Measurements from ENCODE around the gene HFE.
A peak's percentile ranks its signal among the peaks of the same experiment; 100 is the strongest.

HFE gene

DNA sequence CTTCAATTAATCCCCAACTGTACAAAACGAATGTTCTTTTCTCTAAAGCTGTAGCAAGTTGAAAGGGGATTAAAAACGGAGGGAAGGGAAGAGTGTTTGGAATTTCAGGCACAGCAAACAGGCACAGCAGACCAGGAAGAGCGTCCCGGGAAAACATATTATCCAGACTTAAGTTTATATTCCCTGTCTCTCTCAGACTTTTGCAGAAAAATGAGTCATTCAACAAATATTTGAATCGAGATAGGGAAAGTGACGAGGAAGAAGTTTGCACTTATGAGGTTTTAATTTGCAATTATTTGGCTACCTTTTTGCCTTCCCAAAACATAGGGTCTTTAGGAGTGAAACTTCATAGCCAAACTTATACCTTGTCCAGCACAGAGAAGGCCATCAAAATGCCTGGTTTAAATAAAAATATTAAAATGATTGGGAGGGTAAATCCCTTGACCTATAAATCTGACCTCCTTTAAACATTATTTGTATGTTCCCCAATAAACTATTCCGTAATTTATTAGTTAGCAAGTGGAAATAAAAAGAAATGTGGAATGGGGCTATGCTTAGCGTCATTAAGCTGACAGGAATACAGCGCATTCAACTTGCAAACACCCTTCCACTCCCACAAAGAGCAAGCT, 16.0 kb downstream of the HFE start:
- TF ChIP-seq CSDC2 (CRISPR knock-in tag; IDR thresholded peaks at IDR 0.05) = no peak
- TF ChIP-seq SNAI2 (CRISPR knock-in tag; IDR thresholded peaks at IDR 0.05) = no peak
- TF ChIP-seq ZC3H10 (CRISPR knock-in tag; IDR thresholded peaks at IDR 0.05) = no peak
- TF ChIP-seq, protein P1, sequence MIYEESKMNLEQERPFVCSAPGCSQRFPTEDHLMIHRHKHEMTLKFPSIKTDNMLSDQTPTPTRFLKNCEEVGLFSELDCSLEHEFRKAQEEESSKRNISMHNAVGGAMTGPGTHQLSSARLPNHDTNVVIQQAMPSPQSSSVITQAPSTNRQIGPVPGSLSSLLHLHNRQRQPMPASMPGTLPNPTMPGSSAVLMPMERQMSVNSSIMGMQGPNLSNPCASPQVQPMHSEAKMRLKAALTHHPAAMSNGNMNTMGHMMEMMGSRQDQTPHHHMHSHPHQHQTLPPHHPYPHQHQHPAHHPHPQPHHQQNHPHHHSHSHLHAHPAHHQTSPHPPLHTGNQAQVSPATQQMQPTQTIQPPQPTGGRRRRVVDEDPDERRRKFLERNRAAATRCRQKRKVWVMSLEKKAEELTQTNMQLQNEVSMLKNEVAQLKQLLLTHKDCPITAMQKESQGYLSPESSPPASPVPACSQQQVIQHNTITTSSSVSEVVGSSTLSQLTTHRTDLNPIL (CRISPR knock-in tag; IDR thresholded peaks at IDR 0.05; ENCODE audit: low read depth) = no peak
- TF ChIP-seq, protein P2, sequence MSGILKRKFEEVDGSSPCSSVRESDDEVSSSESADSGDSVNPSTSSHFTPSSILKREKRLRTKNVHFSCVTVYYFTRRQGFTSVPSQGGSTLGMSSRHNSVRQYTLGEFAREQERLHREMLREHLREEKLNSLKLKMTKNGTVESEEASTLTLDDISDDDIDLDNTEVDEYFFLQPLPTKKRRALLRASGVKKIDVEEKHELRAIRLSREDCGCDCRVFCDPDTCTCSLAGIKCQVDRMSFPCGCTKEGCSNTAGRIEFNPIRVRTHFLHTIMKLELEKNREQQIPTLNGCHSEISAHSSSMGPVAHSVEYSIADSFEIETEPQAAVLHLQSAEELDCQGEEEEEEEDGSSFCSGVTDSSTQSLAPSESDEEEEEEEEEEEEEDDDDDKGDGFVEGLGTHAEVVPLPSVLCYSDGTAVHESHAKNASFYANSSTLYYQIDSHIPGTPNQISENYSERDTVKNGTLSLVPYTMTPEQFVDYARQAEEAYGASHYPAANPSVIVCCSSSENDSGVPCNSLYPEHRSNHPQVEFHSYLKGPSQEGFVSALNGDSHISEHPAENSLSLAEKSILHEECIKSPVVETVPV (CRISPR knock-in tag; IDR thresholded peaks at IDR 0.05) = no peak
- no peak for TF ChIP-seq ISL1 (CRISPR knock-in tag; IDR thresholded peaks at IDR 0.05)
- no peak for TF ChIP-seq OSR1 (CRISPR knock-in tag; IDR thresholded peaks at IDR 0.05)
- no peak for TF ChIP-seq RARB (CRISPR knock-in tag; IDR thresholded peaks at IDR 0.05)
- TF ChIP-seq ZFP3 (CRISPR knock-in tag; IDR thresholded peaks at IDR 0.05) = no peak
- no peak for TF ChIP-seq GLIS3 (CRISPR knock-in tag; IDR thresholded peaks at IDR 0.05)
- no peak for TF ChIP-seq TOX (CRISPR knock-in tag; IDR thresholded peaks at IDR 0.05; ENCODE audit: borderline replicate concordance)
- TF ChIP-seq, protein P3, sequence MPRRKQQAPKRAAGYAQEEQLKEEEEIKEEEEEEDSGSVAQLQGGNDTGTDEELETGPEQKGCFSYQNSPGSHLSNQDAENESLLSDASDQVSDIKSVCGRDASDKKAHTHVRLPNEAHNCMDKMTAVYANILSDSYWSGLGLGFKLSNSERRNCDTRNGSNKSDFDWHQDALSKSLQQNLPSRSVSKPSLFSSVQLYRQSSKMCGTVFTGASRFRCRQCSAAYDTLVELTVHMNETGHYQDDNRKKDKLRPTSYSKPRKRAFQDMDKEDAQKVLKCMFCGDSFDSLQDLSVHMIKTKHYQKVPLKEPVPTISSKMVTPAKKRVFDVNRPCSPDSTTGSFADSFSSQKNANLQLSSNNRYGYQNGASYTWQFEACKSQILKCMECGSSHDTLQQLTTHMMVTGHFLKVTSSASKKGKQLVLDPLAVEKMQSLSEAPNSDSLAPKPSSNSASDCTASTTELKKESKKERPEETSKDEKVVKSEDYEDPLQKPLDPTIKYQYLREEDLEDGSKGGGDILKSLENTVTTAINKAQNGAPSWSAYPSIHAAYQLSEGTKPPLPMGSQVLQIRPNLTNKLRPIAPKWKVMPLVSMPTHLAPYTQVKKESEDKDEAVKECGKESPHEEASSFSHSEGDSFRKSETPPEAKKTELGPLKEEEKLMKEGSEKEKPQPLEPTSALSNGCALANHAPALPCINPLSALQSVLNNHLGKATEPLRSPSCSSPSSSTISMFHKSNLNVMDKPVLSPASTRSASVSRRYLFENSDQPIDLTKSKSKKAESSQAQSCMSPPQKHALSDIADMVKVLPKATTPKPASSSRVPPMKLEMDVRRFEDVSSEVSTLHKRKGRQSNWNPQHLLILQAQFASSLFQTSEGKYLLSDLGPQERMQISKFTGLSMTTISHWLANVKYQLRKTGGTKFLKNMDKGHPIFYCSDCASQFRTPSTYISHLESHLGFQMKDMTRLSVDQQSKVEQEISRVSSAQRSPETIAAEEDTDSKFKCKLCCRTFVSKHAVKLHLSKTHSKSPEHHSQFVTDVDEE (CRISPR knock-in tag; IDR thresholded peaks at IDR 0.05) = no peak
- TF ChIP-seq, protein P4, sequence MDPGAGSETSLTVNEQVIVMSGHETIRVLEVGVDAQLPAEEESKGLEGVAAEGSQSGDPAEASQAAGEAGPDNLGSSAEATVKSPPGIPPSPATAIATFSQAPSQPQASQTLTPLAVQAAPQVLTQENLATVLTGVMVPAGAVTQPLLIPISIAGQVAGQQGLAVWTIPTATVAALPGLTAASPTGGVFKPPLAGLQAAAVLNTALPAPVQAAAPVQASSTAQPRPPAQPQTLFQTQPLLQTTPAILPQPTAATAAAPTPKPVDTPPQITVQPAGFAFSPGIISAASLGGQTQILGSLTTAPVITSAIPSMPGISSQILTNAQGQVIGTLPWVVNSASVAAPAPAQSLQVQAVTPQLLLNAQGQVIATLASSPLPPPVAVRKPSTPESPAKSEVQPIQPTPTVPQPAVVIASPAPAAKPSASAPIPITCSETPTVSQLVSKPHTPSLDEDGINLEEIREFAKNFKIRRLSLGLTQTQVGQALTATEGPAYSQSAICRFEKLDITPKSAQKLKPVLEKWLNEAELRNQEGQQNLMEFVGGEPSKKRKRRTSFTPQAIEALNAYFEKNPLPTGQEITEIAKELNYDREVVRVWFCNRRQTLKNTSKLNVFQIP (CRISPR knock-in tag; IDR thresholded peaks at IDR 0.05; ENCODE audit: borderline replicate concordance, low read depth) = no peak
- no peak for TF ChIP-seq ARNTL (CRISPR knock-in tag; IDR thresholded peaks at IDR 0.05; ENCODE audit: borderline replicate concordance, low read depth)
- no peak for TF ChIP-seq TCF4 (CRISPR knock-in tag; IDR thresholded peaks at IDR 0.05; ENCODE audit: borderline replicate concordance)
- peak; percentile 89 for ATAC-seq

DNA sequence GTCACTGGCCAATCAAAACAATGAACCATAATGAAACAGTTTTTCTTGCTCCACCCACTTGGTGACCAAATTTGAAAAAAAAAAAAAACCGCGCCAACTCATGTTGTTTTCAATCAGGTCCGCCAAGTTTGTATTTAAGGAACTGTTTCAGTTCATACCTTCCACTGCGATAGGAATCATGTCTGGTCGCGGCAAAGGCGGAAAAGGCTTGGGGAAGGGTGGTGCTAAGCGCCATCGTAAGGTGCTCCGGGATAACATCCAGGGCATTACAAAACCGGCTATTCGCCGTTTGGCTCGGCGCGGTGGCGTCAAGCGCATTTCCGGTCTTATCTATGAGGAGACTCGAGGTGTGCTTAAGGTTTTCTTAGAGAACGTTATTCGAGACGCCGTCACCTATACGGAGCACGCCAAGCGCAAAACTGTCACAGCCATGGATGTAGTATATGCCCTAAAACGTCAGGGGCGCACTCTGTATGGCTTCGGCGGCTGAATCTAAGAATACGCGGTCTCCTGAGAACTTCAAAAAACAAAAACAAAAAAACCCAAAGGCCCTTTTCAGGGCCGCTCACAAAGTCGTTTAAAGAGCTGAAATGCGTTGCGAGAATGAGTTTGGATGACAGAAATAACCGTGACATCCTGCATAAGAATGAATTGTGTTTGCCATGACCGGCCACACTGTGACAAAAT, 16.7 kb downstream of the HFE start:
- peak; percentile 87 for ATAC-seq
- TF ChIP-seq ESRRG (CRISPR knock-in tag; IDR thresholded peaks at IDR 0.05) = peak; percentile 80; the same call in 1 of the 2 replicates
- TF ChIP-seq ZFP3 (CRISPR knock-in tag; IDR thresholded peaks at IDR 0.05) = no peak
- TF ChIP-seq SNAI2 (CRISPR knock-in tag; IDR thresholded peaks at IDR 0.05) = 0 out of 2 replicates have a peak, but pooled peaks have one; percentile 16
- 0 out of 2 replicates have a peak, but pooled peaks have one; percentile 34 for TF ChIP-seq ZC3H10 (CRISPR knock-in tag; IDR thresholded peaks at IDR 0.05)
- TF ChIP-seq, protein P4 (CRISPR knock-in tag; IDR thresholded peaks at IDR 0.05; ENCODE audit: borderline replicate concordance, low read depth) = no peak
- no peak for TF ChIP-seq OSR1 (CRISPR knock-in tag; IDR thresholded peaks at IDR 0.05)
- TF ChIP-seq, protein P1 (CRISPR knock-in tag; IDR thresholded peaks at IDR 0.05; ENCODE audit: low read depth) = 0 out of 2 replicates have a peak, but pooled peaks have one; percentile 37
- TF ChIP-seq, protein P5, sequence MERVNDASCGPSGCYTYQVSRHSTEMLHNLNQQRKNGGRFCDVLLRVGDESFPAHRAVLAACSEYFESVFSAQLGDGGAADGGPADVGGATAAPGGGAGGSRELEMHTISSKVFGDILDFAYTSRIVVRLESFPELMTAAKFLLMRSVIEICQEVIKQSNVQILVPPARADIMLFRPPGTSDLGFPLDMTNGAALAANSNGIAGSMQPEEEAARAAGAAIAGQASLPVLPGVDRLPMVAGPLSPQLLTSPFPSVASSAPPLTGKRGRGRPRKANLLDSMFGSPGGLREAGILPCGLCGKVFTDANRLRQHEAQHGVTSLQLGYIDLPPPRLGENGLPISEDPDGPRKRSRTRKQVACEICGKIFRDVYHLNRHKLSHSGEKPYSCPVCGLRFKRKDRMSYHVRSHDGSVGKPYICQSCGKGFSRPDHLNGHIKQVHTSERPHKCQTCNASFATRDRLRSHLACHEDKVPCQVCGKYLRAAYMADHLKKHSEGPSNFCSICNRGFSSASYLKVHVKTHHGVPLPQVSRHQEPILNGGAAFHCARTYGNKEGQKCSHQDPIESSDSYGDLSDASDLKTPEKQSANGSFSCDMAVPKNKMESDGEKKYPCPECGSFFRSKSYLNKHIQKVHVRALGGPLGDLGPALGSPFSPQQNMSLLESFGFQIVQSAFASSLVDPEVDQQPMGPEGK (CRISPR knock-in tag; IDR thresholded peaks at IDR 0.05; ENCODE audit: borderline replicate concordance) = peak; percentile 80; the same call in 1 of the 2 replicates
- no peak for TF ChIP-seq TCF4 (CRISPR knock-in tag; IDR thresholded peaks at IDR 0.05; ENCODE audit: borderline replicate concordance)
- TF ChIP-seq, protein P3 (CRISPR knock-in tag; IDR thresholded peaks at IDR 0.05) = 0 out of 2 replicates have a peak, but pooled peaks have one; percentile 27
- peak; percentile 72; the same call in 1 of the 2 replicates for TF ChIP-seq TOX (CRISPR knock-in tag; IDR thresholded peaks at IDR 0.05; ENCODE audit: borderline replicate concordance)
- TF ChIP-seq, protein P2 (CRISPR knock-in tag; IDR thresholded peaks at IDR 0.05) = peak; percentile 86
- no peak for TF ChIP-seq ZNF8 (CRISPR knock-in tag; IDR thresholded peaks at IDR 0.05)
- peak; percentile 87; the same call in 1 of the 2 replicates for TF ChIP-seq RARB (CRISPR knock-in tag; IDR thresholded peaks at IDR 0.05)
- TF ChIP-seq ISL1 (CRISPR knock-in tag; IDR thresholded peaks at IDR 0.05) = no peak
